HepG2 (cell line): ENCODE measurements around the gene TOR1AIP1. TPM values are rescaled to one million over a fixed set of nuclear protein-coding genes. Genes with fewer than 3 reads are reported as not detected.
A peak's percentile ranks its signal among the peaks of the same experiment; 100 is the strongest.

ENCODE experiments used
- GPN1 ChIP-seq: sonication (generic); formaldehyde crosslinking; IDR thresholded peaks from 2 replicates; pipeline ENCODE4 v1.5.1; 2020; ENCODE audit warnings: missing genetic modification reagents, borderline replicate concordance
- GRHL1 ChIP-seq: sonication (generic); formaldehyde crosslinking; conservative IDR thresholded peaks from 2 replicates; pipeline ENCODE4 v1.8.0; 2022; ENCODE audit warnings: missing genetic modification reagents
- MIXL1 ChIP-seq: IDR thresholded peaks from 2 replicates; pipeline ENCODE4 v1.6.1; 2016
- MTA1 ChIP-seq: sonication (generic); formaldehyde crosslinking; IDR thresholded peaks from 2 replicates; pipeline ENCODE4 v1.4.0; 2020; ENCODE audit warnings: missing genetic modification reagents, mild to moderate bottlenecking, borderline replicate concordance
- MYC ChIP-seq: sonication (generic); formaldehyde crosslinking; IDR thresholded peaks from 2 replicates; pipeline ENCODE4 v1.9.0; 2021; ENCODE audit warnings: missing genetic modification reagents, borderline replicate concordance
- RBAK ChIP-seq: sonication (generic); formaldehyde crosslinking; IDR thresholded peaks from 2 replicates; pipeline ENCODE4 v1.5.1; 2020; ENCODE audit warnings: mild to moderate bottlenecking, missing genetic modification reagents
- SIN3A ChIP-seq: IDR thresholded peaks from 2 replicates; pipeline ENCODE4 v1.6.1; 2011; ENCODE audit warnings: low read depth, mild to moderate bottlenecking, control low read depth, low read length, borderline replicate concordance
- SMAD3 ChIP-seq: sonication (generic); formaldehyde crosslinking; IDR thresholded peaks from 2 replicates; pipeline ENCODE4 v1.4.0; 2020; ENCODE audit warnings: missing genetic modification reagents
- SP2 ChIP-seq: sonication (generic); formaldehyde crosslinking; IDR thresholded peaks from 2 replicates; pipeline ENCODE4 v1.5.1; 2020; ENCODE audit warnings: mild to moderate bottlenecking, missing genetic modification reagents
- SRSF9 ChIP-seq: fragments of 200-400 bp; formaldehyde crosslinking; IDR thresholded peaks from 2 replicates; pipeline ENCODE4 v1.6.1; 2018; ENCODE audit warnings: borderline replicate concordance, mild to moderate bottlenecking, low read depth, low read length; ENCODE audit not compliant: insufficient read depth, poor library complexity, severe bottlenecking
- TBP ChIP-seq: sonication (generic); formaldehyde crosslinking; IDR thresholded peaks from 2 replicates; pipeline ENCODE4 v1.5.0; 2020; ENCODE audit warnings: missing genetic modification reagents
- TCF12 ChIP-seq, 2 experiments: fragments of 450-650 bp in 1 of 2; sonication (generic) in 1 of 2; formaldehyde crosslinking in 1 of 2; IDR thresholded peaks; 2 replicates each; pipeline versions ENCODE4 v1.6.1 to v1.8.0; 2017 to 2022; ENCODE audit warnings: antibody characterized with exemption in 1 of 2, mild to moderate bottlenecking in 1 of 2, missing genetic modification reagents in 1 of 2, moderate library complexity in 1 of 2
- TCF7 ChIP-seq: sonication (generic); IDR thresholded peaks from 2 replicates; pipeline ENCODE4 v1.6.1; 2016; ENCODE audit warnings: antibody characterized with exemption, low read depth
- ZBTB21 ChIP-seq: sonication (generic); formaldehyde crosslinking; IDR thresholded peaks from 2 replicates; pipeline ENCODE4 v1.4.0; 2020; ENCODE audit warnings: missing genetic modification reagents
- ZBTB8A ChIP-seq: sonication (generic); formaldehyde crosslinking; IDR thresholded peaks from 2 replicates; pipeline ENCODE4 v1.4.0; 2020; ENCODE audit warnings: mild to moderate bottlenecking, low read depth, missing genetic modification reagents, borderline replicate concordance
- ZNF160 ChIP-seq: sonication (generic); formaldehyde crosslinking; IDR thresholded peaks from 2 replicates; pipeline ENCODE4 v1.8.0; 2022; ENCODE audit warnings: mild to moderate bottlenecking, inconsistent platforms, missing genetic modification reagents
- ZNF230 ChIP-seq: sonication (generic); formaldehyde crosslinking; IDR thresholded peaks from 2 replicates; pipeline ENCODE4 v1.4.0; 2020; ENCODE audit warnings: mild to moderate bottlenecking, missing genetic modification reagents
- ZNF232 ChIP-seq: sonication (generic); formaldehyde crosslinking; IDR thresholded peaks from 2 replicates; pipeline ENCODE4 v1.4.0; 2020; ENCODE audit warnings: missing genetic modification reagents, borderline replicate concordance
- ZNF256 ChIP-seq: sonication (generic); formaldehyde crosslinking; conservative IDR thresholded peaks from 2 replicates; pipeline ENCODE4 v1.4.0; 2020; ENCODE audit warnings: missing genetic modification reagents
- ZNF350 ChIP-seq: sonication (generic); formaldehyde crosslinking; IDR thresholded peaks from 2 replicates; pipeline ENCODE4 v1.4.0; 2020; ENCODE audit warnings: mild to moderate bottlenecking, low read depth, missing genetic modification reagents, borderline replicate concordance
- ZNF383 ChIP-seq: sonication (generic); formaldehyde crosslinking; IDR thresholded peaks from 2 replicates; pipeline ENCODE4 v1.4.0; 2020; ENCODE audit warnings: missing genetic modification reagents, mild to moderate bottlenecking, borderline replicate concordance
- ZNF441 ChIP-seq: sonication (generic); formaldehyde crosslinking; IDR thresholded peaks from 2 replicates; pipeline ENCODE4 v1.7.0; 2021; ENCODE audit warnings: missing genetic modification reagents, borderline replicate concordance
- ZNF562 ChIP-seq: sonication (generic); formaldehyde crosslinking; IDR thresholded peaks from 2 replicates; pipeline ENCODE4 v1.8.0; 2022; ENCODE audit warnings: missing genetic modification reagents, borderline replicate concordance
- ZNF773 ChIP-seq: sonication (generic); formaldehyde crosslinking; IDR thresholded peaks from 2 replicates; pipeline ENCODE4 v1.4.0; 2020; ENCODE audit warnings: missing genetic modification reagents, borderline replicate concordance
- ZNF776 ChIP-seq: sonication (generic); formaldehyde crosslinking; IDR thresholded peaks from 2 replicates; pipeline ENCODE4 v1.4.0; 2020; ENCODE audit warnings: mild to moderate bottlenecking, missing genetic modification reagents
- ZNF790 ChIP-seq: sonication (generic); formaldehyde crosslinking; IDR thresholded peaks from 2 replicates; pipeline ENCODE4 v1.8.0; 2022; ENCODE audit warnings: missing genetic modification reagents, mild to moderate bottlenecking, borderline replicate concordance
- ZNF841 ChIP-seq: sonication (generic); formaldehyde crosslinking; IDR thresholded peaks from 2 replicates; pipeline ENCODE4 v1.8.1; 2023; ENCODE audit warnings: missing genetic modification reagents, borderline replicate concordance
- polyA plus RNA-seq, 8 experiments: library from polyadenylated mRNA; depleted of rRNA in 3 of 8; stranded (reverse) in 7 of 8; unstranded in 1 of 8; fragments of >200 nt; fragmentation: Illumina TruSeq in 4 of 8; extraction: Trizol in 4 of 8; gene quantifications; 2 replicates each; pipeline versions ENCODE4 v1.2.1 to v1.2.3, GENCODE V29; 2011 to 2016; ENCODE audit warnings: low read depth in 4 of 8, missing spikeins in 1 of 8, mixed read lengths in 1 of 8; ENCODE audit not compliant: insufficient read depth in 1 of 8
- total RNA-seq, 5 experiments: library from RNA; depleted of rRNA; stranded (reverse); fragments of >200 nt; fragmentation: Illumina TruSeq; extraction: Trizol; gene quantifications; 2 replicates each; pipeline ENCODE4 v1.2.3, GENCODE V29; 2016; ENCODE audit warnings: low read depth in 1 of 5
- TF ChIP-seq, protein P1 (sequence below): sonication (generic); formaldehyde crosslinking; IDR thresholded peaks from 2 replicates; pipeline ENCODE4 v1.8.0; 2022; ENCODE audit warnings: low read depth, missing genetic modification reagents

TOR1AIP1 gene
- total and polyA plus RNA-seq, 2 of the 13 experiments (the other 11 are each of a cell fraction or from before 2014, with no cell fraction given), result 15.6 to 29.0 TPM

- TF ChIP-seq GRHL1 (CRISPR knock-in tag), result no peak
- TF ChIP-seq MYC, result no peak
- no peak for TF ChIP-seq ZNF383 (CRISPR knock-in tag)
- TF ChIP-seq MIXL1, result no peak
- TF ChIP-seq TCF7, result no peak
- no peak for TF ChIP-seq ZBTB21 (CRISPR knock-in tag)
- TF ChIP-seq MTA1 (CRISPR knock-in tag), result 0 out of 2 replicates have a peak, but pooled peaks have one; percentile 30
- TF ChIP-seq ZNF441, result no peak
- TF ChIP-seq ZNF232 (CRISPR knock-in tag), result 0 out of 2 replicates have a peak, but pooled peaks have one; percentile 34
- TF ChIP-seq ZNF776 (CRISPR knock-in tag), result no peak
- TF ChIP-seq TCF12 (IDR thresholded peaks at IDR 0.05), result no peak
- TF ChIP-seq TCF12 (CRISPR knock-in tag; IDR thresholded peaks at IDR 0.05), result no peak
- no peak for TF ChIP-seq ZNF773 (CRISPR knock-in tag)
- TF ChIP-seq ZBTB8A, result no peak
- no peak for TF ChIP-seq SRSF9
- no peak for TF ChIP-seq ZNF790 (CRISPR knock-in tag)
- TF ChIP-seq ZNF350 (CRISPR knock-in tag), result peak; percentile 71; the same call in 1 of the 2 replicates
- TF ChIP-seq TBP (CRISPR knock-in tag), result no peak
- no peak for TF ChIP-seq ZNF562 (CRISPR knock-in tag)
- TF ChIP-seq, protein P1, sequence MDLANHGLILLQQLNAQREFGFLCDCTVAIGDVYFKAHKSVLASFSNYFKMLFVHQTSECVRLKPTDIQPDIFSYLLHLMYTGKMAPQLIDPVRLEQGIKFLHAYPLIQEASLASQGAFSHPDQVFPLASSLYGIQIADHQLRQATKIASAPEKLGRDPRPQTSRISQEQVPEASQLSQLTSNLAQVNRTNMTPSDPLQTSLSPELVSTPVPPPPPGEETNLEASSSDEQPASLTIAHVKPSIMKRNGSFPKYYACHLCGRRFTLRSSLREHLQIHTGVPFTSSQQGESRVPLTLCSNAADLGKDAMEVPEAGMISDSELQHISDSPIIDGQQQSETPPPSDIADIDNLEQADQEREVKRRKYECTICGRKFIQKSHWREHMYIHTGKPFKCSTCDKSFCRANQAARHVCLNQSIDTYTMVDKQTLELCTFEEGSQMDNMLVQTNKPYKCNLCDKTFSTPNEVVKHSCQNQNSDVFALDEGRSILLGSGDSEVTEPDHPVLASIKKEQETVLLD, result no peak
- peak; percentile 87; the same call in 1 of the 2 replicates for TF ChIP-seq SIN3A
- no peak for TF ChIP-seq GPN1 (CRISPR knock-in tag)
- no peak; the same call in 1 of the 2 replicates for TF ChIP-seq ZNF230 (CRISPR knock-in tag)
- TF ChIP-seq SP2, result peak; percentile 66
- no peak for TF ChIP-seq RBAK (CRISPR knock-in tag)
- TF ChIP-seq ZNF256 (CRISPR knock-in tag), result no peak
- TF ChIP-seq SMAD3 (CRISPR knock-in tag), result no peak
- no peak for TF ChIP-seq ZNF841 (CRISPR knock-in tag)
- no peak for TF ChIP-seq ZNF160 (CRISPR knock-in tag)
These were observed 4.4 kb upstream of the TOR1AIP1 start, which contains the start of gene TOR1AIP2 (continued) for GRCh38 chr1:179877586-179878265.
